Measurements from ENCODE around the gene BOC. TPM values are rescaled to one million over a fixed set of nuclear protein-coding genes. Genes with fewer than 3 reads are reported as not detected.
A peak's percentile ranks its signal among the peaks of the same experiment; 100 is the strongest.

BOC gene
- total and polyA plus RNA-seq, 2 of the 4 experiments (the other 2 are of a cell fraction) = 6.8 to 15.2 TPM

DNA sequence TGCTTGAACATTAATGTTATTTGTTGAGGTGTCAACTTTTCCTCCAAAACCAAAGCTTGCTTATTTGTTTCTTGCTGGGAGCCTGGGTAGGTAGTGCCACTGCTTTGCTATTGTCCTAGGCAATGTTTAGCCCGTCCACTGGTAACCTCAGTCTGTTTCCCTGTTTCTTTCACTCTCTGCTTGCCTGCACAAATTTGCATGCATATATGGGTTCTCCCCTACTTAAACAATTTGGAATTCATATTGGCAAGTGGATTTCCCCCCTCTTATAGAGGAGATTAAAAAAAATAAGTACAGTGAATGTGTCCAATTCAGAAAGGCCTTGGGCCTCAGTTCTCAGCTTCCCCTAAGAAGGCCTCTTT is 45.0 kb upstream of the BOC start:
- POLR2A ChIA-PET (ENCODE audit: unreplicated experiment) = interaction anchor here (0.6 to 0.7 kb wide), 2 partner anchors 113 to 265 kb away, joined by 3 to 4 read pairs; no protein-coding TSS in a partner anchor
- H4K20me1 ChIP-seq (ENCODE audit: insufficient read depth, low read length) = no peaks in the 10 kb centered on the region
- peak overlapping the region; percentile 36; the same call in 1 of the 2 replicates for H4K91ac ChIP-seq (ENCODE audit: insufficient read depth, low read depth, low read length)
- H3K23ac ChIP-seq (ENCODE audit: low read depth, low read length) = no peak overlapping the region
- H3K4ac ChIP-seq (ENCODE audit: low read depth, low read length) = peak overlapping the region; percentile 30; the same call in 1 of the 2 replicates
- peak overlapping the region; percentile 25; the same call in 1 of the 2 replicates for H3K18ac ChIP-seq (ENCODE audit: low read depth, low read length)
- H2BK120ac ChIP-seq (ENCODE audit: low read depth, low read length) = peak overlapping the region; percentile 59
- 100% methylated on average over 1 of the region's 1 CpG; no CpG with 5 or more reads in 1 of the 2 experiments for WGBS, 2 experiments (ENCODE audit: extremely low coverage in 2 of 2, insufficient read length in 1 of 2)
- no peak overlapping the region for H2BK5ac ChIP-seq (ENCODE audit: low read depth, low read length, poor library complexity, severe bottlenecking)
- no peaks in the 10 kb centered on the region for H3K36me3 ChIP-seq (ENCODE audit: control insufficient read depth, insufficient read depth, low read length)
- H3K4me1 ChIP-seq (ENCODE audit: control insufficient read depth, insufficient read depth, low read length) = peaks cover 10% of the 10 kb centered on the region; the same call in 1 of the 2 replicates
- peak overlapping the region; percentile 76; the same call in 1 of the 2 replicates for H3K27ac ChIP-seq (ENCODE audit: insufficient read depth, low read length)
- H2BK15ac ChIP-seq (ENCODE audit: low read depth, low read length) = no peak overlapping the region
- H3K4me3 ChIP-seq (ENCODE audit: insufficient read depth, low read depth, low read length) = no peak overlapping the region
- H3K14ac ChIP-seq (replicated peaks; ENCODE audit: low read depth, low read length) = peak overlapping the region; percentile 4; the same call in 1 of the 2 replicates
- H2BK20ac ChIP-seq (ENCODE audit: low read depth, low read length) = no peak overlapping the region
- H2AK9ac ChIP-seq (replicated peaks; ENCODE audit: low read depth, low read length, poor library complexity) = no peak overlapping the region
- H2AFZ ChIP-seq (replicated peaks; ENCODE audit: low read length, poor library complexity) = peak overlapping the region; percentile 75
- ATAC-seq (ENCODE audit: low read depth) = peak; percentile 15
- no peaks in the 10 kb centered on the region for H3K9me3 ChIP-seq (ENCODE audit: control insufficient read depth, insufficient read depth, low read length)
- in situ Hi-C loops (cut with MboI; ENCODE audit: low sequenced_read_pairs) (no loop called here), intact Hi-C loops (cut with micrococcal nuclease) (loop anchor here (5.0 kb wide), 1 partner anchor 46 kb away; the partner anchor contains the start of gene BOC), dilution Hi-C loops (cut with HindIII; ENCODE audit: low sequenced_read_pairs, unreplicated experiment) (no loop called here)
- H3K9ac ChIP-seq (ENCODE audit: low read depth, low read length) = peak overlapping the region; percentile 57
- no peak overlapping the region for H2AK5ac ChIP-seq (ENCODE audit: low read depth, low read length)
- H3K9me1 ChIP-seq (ENCODE audit: insufficient read depth, low read length) = no peaks in the 10 kb centered on the region
- BruUV-seq (replicated peaks) = no TSS peak
- peak overlapping the region; percentile 46; the same call in 1 of the 2 replicates for H4K5ac ChIP-seq (ENCODE audit: low read depth, low read length)
- CTCF ChIA-PET = interaction anchor here (0.5 to 1.5 kb wide), 3 partner anchors 17 to 529 kb away, joined by 3 to 6 read pairs (median 3); no protein-coding TSS in a partner anchor
- peaks cover 5% of the 10 kb centered on the region; the same call in 1 of the 2 replicates for H3K27me3 ChIP-seq (ENCODE audit: control insufficient read depth, insufficient read depth, low read length)
- DNase-seq = no peak
- H3K4me2 ChIP-seq (ENCODE audit: low read depth, low read length) = peak overlapping the region; percentile 9; the same call in 1 of the 2 replicates
- H3K79me1 ChIP-seq (ENCODE audit: low read depth in 1 of 2, low read length in 2 of 2) = no peaks in the 10 kb centered on the region
- H3K56ac ChIP-seq (ENCODE audit: extremely low read depth, insufficient read depth, low read length) = no peak overlapping the region
- TF ChIP-seq RAD21 (IDR thresholded peaks at IDR 0.05; ENCODE audit: low read length) = no peak
- peak overlapping the region; percentile 48 to 65; a peak in 2 of 4 replicates for H4K8ac ChIP-seq (ENCODE audit: low read depth in 2 of 2, low read length in 2 of 2)
